Upper lobe of left lung (tissue), 6 donors: ENCODE measurements around the gene DGKI. TPM values are rescaled to one million over a fixed set of nuclear protein-coding genes. Genes with fewer than 3 reads are reported as not detected.

Experiments used
- ATAC-seq, 2 donors: fragments of 200-7000 bp; cut with Tn5 transposase; one replicate each; pipeline ENCODE4 v1.9.1; 2022; ENCODE audit warnings: mild to moderate bottlenecking in 2 of 2, moderate library complexity in 2 of 2; ENCODE audit not compliant: low FRiP score in 2 of 2
- DNase-seq, 2 donors: peaks; one replicate each; pipeline ENCODE4 v3.0.0-alpha.2; 2019 to 2020
- H3K27ac ChIP-seq, 4 donors: fragments of 200-600 bp; sonication (generic); one replicate each; pipeline ENCODE4 v1.5.1; 2016 to 2019
- H3K27me3 ChIP-seq, 4 donors: fragments of 200-600 bp; sonication (generic); one replicate each; pipeline ENCODE4 v1.5.1; 2017 to 2019
- H3K36me3 ChIP-seq, 4 donors: fragments of 200-600 bp; sonication (generic); one replicate each; pipeline ENCODE4 v1.5.1; 2016 to 2019
- H3K4me1 ChIP-seq, 4 donors: fragments of 200-600 bp; sonication (generic); one replicate each; pipeline ENCODE4 v1.5.1; 2018 to 2019
- H3K4me3 ChIP-seq, 4 donors: fragments of 200-600 bp; sonication (generic); one replicate each; pipeline ENCODE4 v1.5.1; 2017 to 2019; ENCODE audit warnings: mild to moderate bottlenecking in 2 of 4, moderate library complexity in 1 of 4
- H3K9me3 ChIP-seq, 4 donors: fragments of 200-600 bp; sonication (generic); one replicate each; pipeline ENCODE4 v1.5.1; 2018 to 2019
- EP300 ChIP-seq, 4 donors: sonication (generic); formaldehyde crosslinking; IDR thresholded peaks; one replicate each; pipeline ENCODE4 v1.5.1; 2017; ENCODE audit warnings: antibody characterized with exemption in 4 of 4, control low read depth in 2 of 4
- POLR2A ChIP-seq, 4 donors: fragments of 450-650 bp; IDR thresholded peaks; one replicate each; pipeline ENCODE4 v1.5.1; 2016 to 2017; ENCODE audit warnings: antibody characterized with exemption in 4 of 4, mild to moderate bottlenecking in 2 of 4
- POLR2AphosphoS5 ChIP-seq, 2 donors: sonication (generic); formaldehyde crosslinking; IDR thresholded peaks; one replicate each; pipeline ENCODE4 v1.5.1; 2017; ENCODE audit warnings: antibody characterized with exemption in 2 of 2
- WGBS, 2 donors: methylation state at CpG; one replicate each; pipeline ENCODE4 v1.1.5; 2017 to 2018; 5-methylcytosine and 5-hydroxymethylcytosine counted together
- total RNA-seq, 6 donors: library from RNA; depleted of rRNA in 4 of 6; stranded (reverse); fragments of >200 nt in 4 of 6; gene quantifications; one replicate each; pipeline versions ENCODE4 v1.1.0 to v1.2.1, GENCODE V29; 2016 to 2021
- TF ChIP-seq, protein P1 (sequence below), 6 experiments: fragments of 450-650 bp in 4 of 6; fragments of 200-600 bp in 2 of 6; sonication (generic) in 2 of 6; IDR thresholded peaks; one replicate each; pipeline ENCODE4 v1.5.1; 2016 to 2019; ENCODE audit warnings: antibody characterized with exemption in 6 of 6
- donor health status: DM: no; HTN: no; CAD: no; lungs with moderate emphysema.
- donor health status: DM: no; HTN: yes; CAD: no; lungs with severe emphysema.

The DGKI gene
- total RNA-seq, 6 donors from 2014 or later: under 0.01 to 4.5 (median 0.34) TPM; not detected in 1

DNA sequence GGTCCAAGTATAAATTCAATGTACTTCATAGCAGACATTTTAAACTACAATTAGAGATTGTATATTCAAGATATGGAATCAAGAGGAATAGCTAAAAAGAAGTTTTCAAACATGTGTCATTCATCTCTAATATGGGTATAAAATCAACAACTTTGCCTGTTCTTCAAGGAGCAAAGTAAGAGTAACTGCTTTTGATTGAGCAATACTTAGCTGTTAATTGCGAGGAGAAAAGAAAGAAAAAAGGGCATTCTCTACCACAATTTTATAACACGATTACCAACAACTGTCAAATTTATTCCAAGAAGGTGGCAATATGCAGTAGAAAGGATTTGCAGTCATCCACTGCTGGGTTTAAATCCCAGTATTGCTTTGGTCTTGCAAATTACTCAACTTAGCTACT, 356.9 kb downstream of the DGKI start:
- Histone ChIP-seq H3K27me3 (no peaks in the 10 kb centered on the region), H3K27ac (no peak overlapping the region), H3K4me1 (no peaks in the 10 kb centered on the region), H3K9me3 (peaks cover 0 to 2% (median 0%) of the 10 kb centered on the region in 4 donors), H3K36me3 (no peaks in the 10 kb centered on the region), H3K4me3 (no peak overlapping the region)
- DNase-seq: no peak
- TF ChIP-seq POLR2A (IDR thresholded peaks at IDR 0.05) (no peak), POLR2AphosphoS5 (IDR thresholded peaks at IDR 0.05) (no peak)
- ATAC-seq: no peak
- WGBS, 2 donors: 79 to 93% methylated on average over 2 of the region's 2 CpGs

DNA sequence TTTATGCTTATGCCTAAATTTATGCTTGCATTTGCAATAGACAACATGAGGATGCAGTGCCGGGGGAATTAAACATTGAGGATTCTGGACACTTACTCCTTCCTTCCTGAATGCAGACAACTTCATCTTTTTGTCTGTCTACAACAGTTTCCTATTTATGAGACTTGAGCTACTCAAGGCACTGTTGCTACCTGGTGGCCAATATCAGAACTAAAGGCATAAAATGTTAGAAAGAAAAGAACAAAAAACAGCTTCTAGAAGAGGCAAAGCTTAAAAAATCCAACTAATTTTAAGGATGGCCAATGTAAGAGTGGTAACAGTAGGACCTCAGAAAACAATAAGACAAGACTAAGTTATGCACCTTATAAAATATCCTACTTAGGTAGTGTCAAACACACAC, 358.7 kb downstream of the DGKI start:
- no peaks in the 10 kb centered on the region for H3K36me3 ChIP-seq
- H3K27ac ChIP-seq: no peak overlapping the region
- DNase-seq (no peak), ATAC-seq (no peak)
- TF ChIP-seq EP300 (IDR thresholded peaks at IDR 0.05): no peak
- no peak for TF ChIP-seq POLR2A (IDR thresholded peaks at IDR 0.05)
- TF ChIP-seq, protein P1, sequence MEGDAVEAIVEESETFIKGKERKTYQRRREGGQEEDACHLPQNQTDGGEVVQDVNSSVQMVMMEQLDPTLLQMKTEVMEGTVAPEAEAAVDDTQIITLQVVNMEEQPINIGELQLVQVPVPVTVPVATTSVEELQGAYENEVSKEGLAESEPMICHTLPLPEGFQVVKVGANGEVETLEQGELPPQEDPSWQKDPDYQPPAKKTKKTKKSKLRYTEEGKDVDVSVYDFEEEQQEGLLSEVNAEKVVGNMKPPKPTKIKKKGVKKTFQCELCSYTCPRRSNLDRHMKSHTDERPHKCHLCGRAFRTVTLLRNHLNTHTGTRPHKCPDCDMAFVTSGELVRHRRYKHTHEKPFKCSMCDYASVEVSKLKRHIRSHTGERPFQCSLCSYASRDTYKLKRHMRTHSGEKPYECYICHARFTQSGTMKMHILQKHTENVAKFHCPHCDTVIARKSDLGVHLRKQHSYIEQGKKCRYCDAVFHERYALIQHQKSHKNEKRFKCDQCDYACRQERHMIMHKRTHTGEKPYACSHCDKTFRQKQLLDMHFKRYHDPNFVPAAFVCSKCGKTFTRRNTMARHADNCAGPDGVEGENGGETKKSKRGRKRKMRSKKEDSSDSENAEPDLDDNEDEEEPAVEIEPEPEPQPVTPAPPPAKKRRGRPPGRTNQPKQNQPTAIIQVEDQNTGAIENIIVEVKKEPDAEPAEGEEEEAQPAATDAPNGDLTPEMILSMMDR (IDR thresholded peaks at IDR 0.05): no peak
- TF ChIP-seq POLR2AphosphoS5 (IDR thresholded peaks at IDR 0.05): no peak
- no peak overlapping the region for H3K4me3 ChIP-seq
- H3K4me1 ChIP-seq: no peaks in the 10 kb centered on the region
- H3K27me3 ChIP-seq: no peaks in the 10 kb centered on the region
- WGBS, 2 donors: 50 to 54% methylated on average over 1 of the region's 1 CpG
- H3K9me3 ChIP-seq: no peaks in the 10 kb centered on the region

DNA sequence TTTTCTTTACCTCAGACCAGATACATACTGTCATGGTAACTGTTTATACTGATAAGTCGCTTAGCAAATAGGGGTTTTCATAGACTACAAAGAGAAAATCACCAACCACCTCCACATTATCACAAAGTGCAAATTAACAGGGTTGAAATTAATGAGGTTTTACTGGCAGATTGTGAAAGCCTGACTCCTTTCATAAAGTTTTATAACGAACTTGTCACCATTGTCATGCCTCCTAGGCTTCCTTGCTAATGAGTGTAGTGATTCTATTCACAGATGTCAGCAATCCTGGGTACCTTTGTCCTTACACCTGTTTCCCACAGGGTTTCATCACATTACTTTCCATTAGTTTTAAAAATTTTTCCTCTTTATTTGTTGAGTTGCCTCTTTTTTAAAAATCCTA, 361.0 kb downstream of the DGKI start:
- Histone ChIP-seq H3K27me3 (no peaks in the 10 kb centered on the region), H3K36me3 (no peaks in the 10 kb centered on the region), H3K27ac (no peak overlapping the region), H3K9me3 (no peaks in the 10 kb centered on the region), H3K4me1 (no peaks in the 10 kb centered on the region), H3K4me3 (no peak overlapping the region)
- 58 to 62% methylated on average over 2 of the region's 2 CpGs for WGBS, 2 donors
- DNase-seq (no peak), ATAC-seq (no peak)
- no peak for TF ChIP-seq POLR2A (IDR thresholded peaks at IDR 0.05)
- TF ChIP-seq EP300 (IDR thresholded peaks at IDR 0.05): no peak
- no peak for TF ChIP-seq POLR2AphosphoS5 (IDR thresholded peaks at IDR 0.05)
- TF ChIP-seq, protein P1 (IDR thresholded peaks at IDR 0.05): no peak

DNA sequence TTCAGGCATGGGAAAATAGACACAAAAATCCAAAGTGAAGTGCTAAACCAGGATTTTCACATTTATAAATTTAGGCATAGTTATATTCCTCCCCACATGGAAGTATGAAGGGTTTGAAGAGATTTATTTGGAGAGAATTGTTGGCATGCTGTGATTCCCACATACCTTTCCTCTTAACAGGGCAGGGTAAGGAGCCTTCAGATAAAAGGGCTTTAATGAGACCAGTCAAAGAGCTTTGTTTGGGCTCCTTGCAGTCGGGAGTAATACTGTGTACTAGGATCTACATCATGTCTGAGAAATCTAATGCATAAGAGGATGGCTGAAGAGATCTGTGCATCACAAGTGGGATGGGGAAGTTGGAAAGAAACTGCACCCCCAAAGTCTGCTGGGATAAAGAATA, 362.4 kb downstream of the DGKI start:
- TF ChIP-seq POLR2A (IDR thresholded peaks at IDR 0.05) (no peak), EP300 (IDR thresholded peaks at IDR 0.05) (no peak), POLR2AphosphoS5 (IDR thresholded peaks at IDR 0.05) (no peak)
- TF ChIP-seq, protein P1 (IDR thresholded peaks at IDR 0.05): no peak
- WGBS, 2 donors: 36 to 57% methylated on average over 1 of the region's 1 CpG
- ATAC-seq: no peak
- Histone ChIP-seq H3K9me3 (no peaks in the 10 kb centered on the region), H3K4me3 (no peak overlapping the region), H3K4me1 (no peaks in the 10 kb centered on the region), H3K36me3 (no peaks in the 10 kb centered on the region), H3K27me3 (no peaks in the 10 kb centered on the region), H3K27ac (no peak overlapping the region)
- DNase-seq: no peak

DNA sequence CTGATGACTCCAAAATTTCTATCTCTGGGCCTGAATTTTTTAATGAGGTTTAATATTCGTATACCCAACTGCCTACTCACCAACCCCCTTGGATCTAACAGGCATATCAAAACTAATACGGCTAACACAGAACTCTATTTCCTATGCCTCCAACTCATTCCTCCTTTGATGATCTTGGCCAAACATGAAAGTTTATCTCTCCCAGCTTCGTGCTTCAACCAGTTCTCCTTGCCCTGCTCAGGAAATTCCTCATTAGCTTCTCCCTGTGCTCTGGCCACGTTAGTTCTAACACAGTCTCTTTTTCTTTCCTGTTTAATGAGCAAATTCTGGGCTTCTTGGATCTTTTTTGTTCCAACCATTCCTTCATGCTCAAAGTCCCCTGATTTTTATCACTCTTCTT, 364.3 kb downstream of the DGKI start:
- TF ChIP-seq EP300 (IDR thresholded peaks at IDR 0.05): no peak
- Histone ChIP-seq H3K27me3 (no peaks in the 10 kb centered on the region), H3K4me3 (no peak overlapping the region), H3K9me3 (no peaks in the 10 kb centered on the region), H3K27ac (no peak overlapping the region), H3K4me1 (no peaks in the 10 kb centered on the region), H3K36me3 (no peaks in the 10 kb centered on the region)
- DNase-seq (no peak), ATAC-seq (no peak)
- 67 to 69% methylated on average over 4 of the region's 4 CpGs for WGBS, 2 donors

DNA sequence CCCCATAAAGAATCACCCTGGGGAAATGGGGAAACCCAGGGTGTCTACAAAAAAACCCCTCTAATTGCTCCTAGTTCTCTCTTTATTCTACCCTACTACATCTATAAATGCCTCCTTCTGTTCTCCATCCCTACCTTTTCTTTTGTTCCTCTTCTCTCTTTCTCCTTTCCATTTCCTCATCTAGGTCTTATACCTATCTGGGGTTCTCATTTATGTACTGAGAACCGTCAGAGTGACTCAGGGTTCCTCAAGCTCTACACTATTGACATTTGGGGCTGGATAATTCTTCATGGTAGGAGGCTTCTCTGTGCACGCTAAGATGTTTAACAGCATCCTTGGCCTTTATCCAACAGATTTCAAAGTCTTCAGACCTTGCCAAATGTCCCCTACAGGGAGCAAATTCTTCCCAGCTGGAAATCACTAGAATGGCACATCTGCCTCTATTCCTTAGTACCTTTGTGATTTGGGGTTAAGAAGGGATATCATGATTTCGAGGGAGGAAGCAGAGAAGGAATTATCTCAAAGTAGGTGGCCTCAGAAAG, 365.9 kb downstream of the DGKI start:
- Histone ChIP-seq H3K27me3 (no peaks in the 10 kb centered on the region), H3K9me3 (no peaks in the 10 kb centered on the region), H3K36me3 (no peaks in the 10 kb centered on the region), H3K4me1 (no peaks in the 10 kb centered on the region), H3K27ac (no peak overlapping the region), H3K4me3 (no peak overlapping the region)
- no peak for ATAC-seq
- no peak for TF ChIP-seq EP300 (IDR thresholded peaks at IDR 0.05)
- TF ChIP-seq POLR2A (IDR thresholded peaks at IDR 0.05): no peak
- no peak for TF ChIP-seq POLR2AphosphoS5 (IDR thresholded peaks at IDR 0.05)
- TF ChIP-seq, protein P1 (IDR thresholded peaks at IDR 0.05): no peak
- WGBS, 2 donors: 52 to 65% methylated on average over 3 of the region's 3 CpGs
- DNase-seq: no peak
